ENCODE data around the gene MYH3. TPM values are rescaled to one million over a fixed set of nuclear protein-coding genes. Genes with fewer than 3 reads are reported as not detected.

MYH3 gene
- 1.9 and 2.9 TPM in 2 replicates for total RNA-seq (2021)
- long read RNA-seq, result 0 reads

DNA sequence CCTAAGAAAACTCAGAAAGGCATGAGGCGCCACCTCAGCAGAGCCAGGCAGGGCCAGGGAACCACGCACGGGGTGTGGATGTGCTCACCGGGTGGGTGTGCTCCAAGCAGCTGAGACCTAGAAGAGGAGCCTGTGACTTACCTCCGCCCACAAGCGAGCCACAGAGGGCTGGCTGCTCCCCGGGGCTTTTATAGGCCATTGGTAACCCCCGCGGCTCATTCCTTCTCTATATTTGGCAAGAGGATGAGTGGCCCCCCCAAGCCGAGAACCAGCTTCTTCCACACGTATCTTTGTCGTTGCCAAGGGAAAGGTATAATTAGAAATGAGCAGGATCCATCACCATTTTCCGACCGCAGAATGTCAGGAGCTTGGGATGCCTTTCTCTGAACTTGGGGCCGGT lies at the start of gene MYH3:
MYH3 (minus strand) TSS at position 162 of the 400 bp plus-strand sequence. CDS start 2,245 bp downstream, outside the sequence.
- no peaks in the 10 kb centered on the region for H3K9me3 Mint-ChIP-seq
- no peak for DNase-seq
- H3K9ac ChIP-seq (ENCODE audit: extremely low read depth, insufficient read length, low read length), result no peak within 1 kb of the TSS

More for the DNA sequence above, at the start of gene MYH3:
- no peaks in the 10 kb centered on the region for H3K27me3 ChIP-seq (ENCODE audit: insufficient read depth, low read length)
- no peak within 1 kb of the TSS for H3T11ph ChIP-seq (ENCODE audit: low read length)
- H3K4me2 ChIP-seq (ENCODE audit: insufficient read depth, insufficient read length, low read length), result no peak within 1 kb of the TSS
- H3K9me3 ChIP-seq (ENCODE audit: control insufficient read depth, low read depth, low read length), result no peaks in the 10 kb centered on the region
- H2BK15ac ChIP-seq (ENCODE audit: low read depth, low read length), result no peak within 1 kb of the TSS
- no peak within 1 kb of the TSS for H3K18ac ChIP-seq (ENCODE audit: insufficient read length, low read depth, low read length)
- Mint-ChIP-seq H3K36me3 (ENCODE audit: insufficient read depth in 1 of 3, low read depth in 3 of 3) (peaks cover 0 to 1% (median 0%) of the 10 kb centered on the region in 3 experiments; a peak in 1 of 7 replicates), H3K4me1 (peaks cover 7 to 11% of the 10 kb centered on the region in 2 experiments), H3K27ac (peak within 1 kb of the TSS in 1 of 3 experiments; percentile 87; a peak in 2 of 7 replicates), H3K4me3 (no peak within 1 kb of the TSS), H3K27me3 (ENCODE audit: low read depth) (no peaks in the 10 kb centered on the region; the same call in none of the 2 replicates)
- no peak within 1 kb of the TSS for H2BK20ac ChIP-seq (ENCODE audit: low read depth, low read length, poor library complexity, severe bottlenecking)
- no peak within 1 kb of the TSS for H3K14ac ChIP-seq (ENCODE audit: insufficient read depth, low read length)
- no peak for TF ChIP-seq CTCF (conservative IDR thresholded peaks at IDR 0.05)
- H2BK5ac ChIP-seq (ENCODE audit: insufficient read length, low read length), result no peak within 1 kb of the TSS
- no peak within 1 kb of the TSS for H3K23ac ChIP-seq (ENCODE audit: insufficient read length, low read depth, low read length)
- no peaks in the 10 kb centered on the region for H4K20me1 ChIP-seq (ENCODE audit: control insufficient read depth, insufficient read depth, insufficient read length)
- no peaks in the 10 kb centered on the region for H3K79me1 ChIP-seq (ENCODE audit: insufficient read depth, low read depth, low read length, poor library complexity, severe bottlenecking)
- H3K27ac ChIP-seq (ENCODE audit: insufficient read length, low read depth, low read length), result no peak within 1 kb of the TSS
- no peak within 1 kb of the TSS for H4K5ac ChIP-seq (ENCODE audit: insufficient read length, low read depth, low read length)
- no peaks in the 10 kb centered on the region for H3K79me2 ChIP-seq (ENCODE audit: insufficient read depth, low read length)
- H2AFZ ChIP-seq (ENCODE audit: low read length), result no peak within 1 kb of the TSS
- no peak within 1 kb of the TSS for H2BK120ac ChIP-seq (ENCODE audit: low read depth, low read length, poor library complexity, severe bottlenecking)
- no peak within 1 kb of the TSS for H3K4ac ChIP-seq (ENCODE audit: low read depth, low read length)
- no peak within 1 kb of the TSS for H2AK5ac ChIP-seq (ENCODE audit: insufficient read length, low read length)
- H4K8ac ChIP-seq (replicated peaks; ENCODE audit: insufficient read length, low read depth, low read length), result no peak within 1 kb of the TSS
- no peak within 1 kb of the TSS for H4K91ac ChIP-seq (ENCODE audit: insufficient read length, low read depth, low read length)
- WGBS (ENCODE audit: extremely low coverage, insufficient read length, low lambda C conversion rate), result no CpG with 5 or more reads among the region's 15 CpGs
- no peaks in the 10 kb centered on the region for H3K23me2 ChIP-seq (ENCODE audit: insufficient read length, low read depth, low read length, poor library complexity, severe bottlenecking)
- no peak within 1 kb of the TSS for H3K56ac ChIP-seq (ENCODE audit: insufficient read length, low read depth, low read length)
- H2BK12ac ChIP-seq (ENCODE audit: insufficient read length, low read depth, low read length), result no peak within 1 kb of the TSS
- H3K4me1 ChIP-seq (ENCODE audit: insufficient read depth, low read length), result no peaks in the 10 kb centered on the region

Measured in H9 (cell line).